Lower lobe of right lung (tissue), 2 donors: Measurements from ENCODE around the gene PRRT1B. TPM values are rescaled to one million over a fixed set of nuclear protein-coding genes. Genes with fewer than 3 reads are reported as not detected.

Source experiments
- ATAC-seq, 2 donors: fragments of 200-7000 bp; cut with Tn5 transposase; one replicate each; pipeline ENCODE4 v1.9.1; 2020 to 2022; ENCODE audit warnings: mild to moderate bottlenecking in 2 of 2, moderate library complexity in 2 of 2
- DNase-seq: peaks from one replicate; pipeline ENCODE4 v3.0.0-alpha.2; 2020
- H3K27ac ChIP-seq: fragments of 200-600 bp; one replicate; pipeline ENCODE4 v1.8.0; 2022
- H3K27me3 ChIP-seq: fragments of 200-600 bp; one replicate; pipeline ENCODE4 v1.8.0; 2022; ENCODE audit warnings: low read depth
- H3K36me3 ChIP-seq: fragments of 200-600 bp; one replicate; pipeline ENCODE4 v1.8.0; 2022; ENCODE audit warnings: mild to moderate bottlenecking
- H3K4me1 ChIP-seq: fragments of 200-600 bp; one replicate; pipeline ENCODE4 v1.8.0; 2022
- H3K4me3 ChIP-seq: fragments of 200-600 bp; one replicate; pipeline ENCODE4 v1.8.0; 2022; ENCODE audit warnings: mild to moderate bottlenecking
- H3K9me3 ChIP-seq: fragments of 200-600 bp; one replicate; pipeline ENCODE4 v1.8.0; 2022
- CTCF ChIP-seq: fragments of 200-600 bp; IDR thresholded peaks from one replicate; pipeline ENCODE4 v1.8.0; 2022; ENCODE audit warnings: antibody characterized with exemption, mild to moderate bottlenecking
- intact Hi-C: fragments of 100-400 bp; cut with DNase I; formaldehyde crosslinking; loops from one replicate; pipeline ENCODE4 v1.11.0; 2022
- total RNA-seq: library from RNA; stranded (reverse); fragmentation: NEBNext Ultra II Directional; extraction: Animal tissue kit (Norgen Biotek cat#: 25700); gene quantifications from one replicate; pipeline ENCODE4 v1.2.1, GENCODE V29; 2021
- donor health status: DM: no; HTN: yes; CAD: no; lungs with severe emphysema.

The PRRT1B gene
- total RNA-seq, 1 donor from 2014 or later, result 6.3 TPM

DNA sequence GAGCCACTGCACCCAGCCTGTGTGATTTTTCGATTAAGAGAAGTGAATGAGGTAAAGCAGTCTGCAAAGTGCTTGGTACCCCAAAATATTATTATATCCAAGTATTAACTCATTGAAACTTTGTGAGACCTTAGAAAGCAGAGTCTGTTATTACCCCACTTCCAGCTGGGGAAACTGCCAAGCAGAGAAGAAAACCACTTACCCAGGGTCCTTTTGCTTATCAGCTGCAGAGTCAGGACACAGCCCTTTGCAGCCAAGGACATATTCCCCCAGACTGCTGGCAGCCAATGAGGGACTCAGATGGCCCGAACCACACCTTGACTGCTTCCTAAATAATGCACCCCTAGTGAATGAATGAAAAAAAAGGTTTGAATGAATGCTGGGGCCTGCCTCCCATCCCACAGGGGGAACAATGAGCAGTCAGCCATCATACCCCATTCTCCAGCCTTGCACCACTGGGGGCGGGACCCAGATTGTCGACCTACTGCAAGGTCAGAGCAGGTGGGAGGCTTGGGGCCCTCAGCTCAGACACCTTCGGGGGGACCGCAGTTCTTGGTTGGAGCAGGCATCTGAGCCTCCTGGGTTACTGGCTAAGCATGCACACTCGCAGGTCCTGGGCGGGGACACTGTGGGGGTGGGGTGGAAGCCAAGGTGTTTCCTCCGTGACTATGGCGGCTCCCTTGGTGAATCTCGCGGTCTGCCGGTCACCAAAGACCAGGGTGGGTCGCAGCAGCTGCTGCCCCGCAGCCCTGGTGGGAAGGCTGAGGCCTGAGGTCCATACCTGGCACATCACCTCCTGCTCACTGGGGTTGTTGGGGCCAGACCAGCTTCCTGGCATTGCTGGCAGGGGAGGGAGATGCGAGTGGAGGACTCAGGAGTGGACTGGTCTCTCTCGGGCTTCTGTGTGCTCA lies 29.7 kb downstream of the PRRT1B start:
- no peak for DNase-seq
- H3K36me3 ChIP-seq, result peaks cover 81% of the 10 kb centered on the region

GRCh38 chr9:131575946-131576853 lies 30.9 kb downstream of the PRRT1B start:
- no peak for ATAC-seq
- Histone ChIP-seq H3K36me3 (peaks cover 88% of the 10 kb centered on the region), H3K4me3 (no peak overlapping the region), H3K27ac (no peak overlapping the region), H3K27me3 (no peaks in the 10 kb centered on the region), H3K9me3 (no peaks in the 10 kb centered on the region), H3K4me1 (no peaks in the 10 kb centered on the region)
- intact Hi-C loops, result no loop called here
- no peak for TF ChIP-seq CTCF
- no peak for DNase-seq

More for the DNA sequence above, 29.7 kb downstream of the PRRT1B start:
- H3K9me3 ChIP-seq, result no peaks in the 10 kb centered on the region
- H3K4me3 ChIP-seq, result no peak overlapping the region
- no peaks in the 10 kb centered on the region for H3K4me1 ChIP-seq
- no peak for TF ChIP-seq CTCF
- H3K27ac ChIP-seq, result no peak overlapping the region
- no peak for ATAC-seq
- no peaks in the 10 kb centered on the region for H3K27me3 ChIP-seq
- intact Hi-C loops, result no loop called here

DNA sequence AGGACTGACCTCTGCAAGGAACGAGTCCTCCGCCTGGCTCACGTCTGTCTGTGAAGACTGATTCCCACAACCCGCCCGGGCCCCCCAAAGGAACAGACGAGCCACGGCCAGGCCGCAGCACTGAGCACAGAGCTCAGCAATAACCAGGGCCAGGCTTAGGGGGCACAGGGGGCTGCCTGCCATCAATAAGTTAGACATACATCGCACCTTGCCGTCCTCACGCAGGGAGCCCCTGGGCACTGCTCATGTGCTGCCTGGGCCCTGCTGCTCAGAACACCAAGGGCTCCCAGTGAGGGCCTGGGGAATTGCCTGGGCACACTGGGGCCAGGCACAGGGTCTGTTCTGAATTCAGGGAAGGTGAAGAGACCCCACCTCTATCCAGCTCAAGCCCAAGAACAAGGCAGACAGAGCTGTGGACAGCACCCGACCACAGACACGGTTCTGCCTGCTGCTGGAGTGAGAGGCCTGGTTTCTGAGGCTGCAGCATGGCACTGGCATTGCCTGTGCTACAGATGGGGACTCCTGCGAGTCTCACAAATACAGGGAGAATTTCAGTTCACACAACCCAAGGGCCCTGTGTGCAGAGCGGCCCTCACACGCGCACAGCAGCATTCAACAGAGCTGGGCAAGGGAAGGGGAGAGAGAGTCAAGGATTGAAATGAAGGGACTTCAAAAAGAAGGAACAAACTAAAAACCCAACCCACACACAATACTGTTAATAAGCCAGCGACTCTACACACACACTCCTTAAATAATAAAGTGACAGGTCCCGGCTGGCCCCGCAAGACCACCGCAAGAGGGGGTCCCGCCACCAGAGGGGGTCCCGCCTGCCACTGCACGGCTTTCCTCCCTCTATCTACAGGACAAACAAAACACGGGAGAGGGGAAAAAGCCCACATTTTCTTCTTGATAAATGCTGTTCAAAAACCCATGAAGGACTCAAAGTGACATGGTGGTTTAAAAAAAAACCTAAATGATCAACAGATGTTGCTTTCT lies 32.0 kb downstream of the PRRT1B start:
- no peak overlapping the region for H3K27ac ChIP-seq
- no peak overlapping the region for H3K4me3 ChIP-seq
- TF ChIP-seq CTCF, result no peak
- DNase-seq (no peak), ATAC-seq (no peak)
- H3K27me3 ChIP-seq, result no peaks in the 10 kb centered on the region
- no peaks in the 10 kb centered on the region for H3K4me1 ChIP-seq
- no peaks in the 10 kb centered on the region for H3K9me3 ChIP-seq
- H3K36me3 ChIP-seq, result peaks cover 88% of the 10 kb centered on the region
- intact Hi-C loops, result no loop called here

DNA sequence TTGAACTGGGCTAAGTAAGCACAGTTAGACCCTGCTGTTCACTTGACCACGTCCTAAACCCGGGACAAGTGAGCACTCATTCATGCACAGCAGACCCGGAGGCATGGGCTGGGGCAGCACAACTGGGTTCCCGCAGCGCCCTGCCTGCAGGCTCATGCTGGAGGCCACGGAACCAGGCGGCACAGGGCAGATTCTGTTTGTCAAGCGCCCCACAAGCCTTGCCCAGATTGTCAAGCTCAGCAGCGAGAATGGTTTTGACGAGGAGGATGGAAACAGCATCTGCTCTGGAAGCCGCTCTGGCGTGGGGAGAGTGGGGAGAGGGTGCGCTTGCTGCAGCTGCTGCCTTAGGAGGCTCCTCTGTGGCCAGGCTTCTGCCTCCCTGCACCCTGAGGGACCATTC lies 32.7 kb downstream of the PRRT1B start:
- DNase-seq (no peak), ATAC-seq (no peak)
- H3K27ac ChIP-seq, result no peak overlapping the region
- no peak overlapping the region for H3K4me3 ChIP-seq
- no peaks in the 10 kb centered on the region for H3K9me3 ChIP-seq
- H3K27me3 ChIP-seq, result no peaks in the 10 kb centered on the region
- intact Hi-C loops, result no loop called here
- no peak for TF ChIP-seq CTCF
- H3K36me3 ChIP-seq, result peaks cover 91% of the 10 kb centered on the region
- H3K4me1 ChIP-seq, result no peaks in the 10 kb centered on the region
